ENCODE results near the gene GOLT1B. TPM values are rescaled to one million over a fixed set of nuclear protein-coding genes. Genes with fewer than 3 reads are reported as not detected.

The GOLT1B gene
- total and polyA plus RNA-seq, 2 of the 8 experiments (the other 6 are each of a cell fraction or from before 2014, with no cell fraction given), result 18.3 to 38.3 TPM

DNA sequence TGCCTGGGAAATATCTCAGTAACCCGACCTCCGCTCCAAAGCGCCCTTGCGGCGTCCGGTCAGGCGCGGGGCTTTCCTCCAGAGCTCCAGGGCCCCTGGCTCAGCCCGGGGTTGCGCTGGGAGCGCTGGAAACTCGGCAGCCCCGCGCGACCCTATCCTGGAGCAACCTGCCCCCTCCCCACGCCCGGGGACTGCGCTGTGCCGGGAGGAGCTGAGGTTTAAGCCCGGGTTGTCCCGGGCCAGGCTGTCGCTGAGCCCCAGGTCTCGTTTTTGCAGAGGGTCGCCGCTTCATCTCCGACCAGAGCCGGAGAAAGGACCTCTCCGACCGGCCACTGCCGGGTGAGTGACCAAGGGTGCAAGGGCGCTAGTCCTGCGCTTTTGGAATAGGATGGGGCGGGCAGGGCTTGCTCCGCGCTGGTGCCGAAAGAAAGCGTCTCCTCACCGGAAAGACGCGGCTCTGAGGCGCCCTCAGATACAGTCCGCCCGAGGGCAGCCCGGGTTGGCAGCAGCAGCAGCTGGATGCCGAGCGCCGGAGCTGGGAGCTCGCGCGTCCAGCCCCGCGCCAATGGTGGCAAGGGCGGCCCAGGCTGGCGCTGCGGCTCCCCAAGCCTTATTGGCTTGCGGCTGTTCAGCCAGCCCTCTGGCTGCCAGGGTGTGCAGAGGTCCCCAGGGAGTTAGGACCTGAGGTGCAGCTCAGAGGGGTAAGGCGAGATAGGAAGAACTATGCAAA, 26.0 kb downstream of the GOLT1B start (continued):
- TF ChIP-seq RFX5 (IDR thresholded peaks at IDR 0.05; ENCODE audit: borderline replicate concordance, low read depth, low read length) (no peak), EGR1 (IDR thresholded peaks at IDR 0.05; ENCODE audit: borderline replicate concordance, low read depth, low read length) (no peak)
- TF ChIP-seq, protein P1, sequence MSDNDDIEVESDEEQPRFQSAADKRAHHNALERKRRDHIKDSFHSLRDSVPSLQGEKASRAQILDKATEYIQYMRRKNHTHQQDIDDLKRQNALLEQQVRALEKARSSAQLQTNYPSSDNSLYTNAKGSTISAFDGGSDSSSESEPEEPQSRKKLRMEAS (IDR thresholded peaks at IDR 0.05), result no peak

All from H1 (cell line).